ENCODE results near the gene LAMP1. TPM values are rescaled to one million over a fixed set of nuclear protein-coding genes. Genes with fewer than 3 reads are reported as not detected.
A peak's percentile ranks its signal among the peaks of the same experiment; 100 is the strongest.
"Not testable (repeated sequence)": the region's sequence is repeated elsewhere in the genome, so short reads cannot be mapped to it uniquely, and the experiment has no call there.

LAMP1 gene
- total RNA-seq, 1 experiment from 2014 or later: 155 TPM

GRCh38 chr13:113292021-113292862 is 4.8 kb upstream of the LAMP1 start:
- DNase-seq (ENCODE audit: low read depth): no peak
- in situ Hi-C loops (cut with HindIII; ENCODE audit: low pct_unique_long_range_greater_than_20kb, low sequenced_read_pairs): no loop called here

GRCh38 chr13:113293686-113294085 is 3.4 kb upstream of the LAMP1 start:
- in situ Hi-C loops (cut with HindIII; ENCODE audit: low pct_unique_long_range_greater_than_20kb, low sequenced_read_pairs): no loop called here
- DNase-seq (ENCODE audit: low read depth): no peak

- no peak for DNase-seq (ENCODE audit: low read depth)
- in situ Hi-C loops (cut with HindIII; ENCODE audit: low pct_unique_long_range_greater_than_20kb, low sequenced_read_pairs): no loop called here
These were observed 1.3 kb upstream of the LAMP1 start for GRCh38 chr13:113295776-113296175.

DNA sequence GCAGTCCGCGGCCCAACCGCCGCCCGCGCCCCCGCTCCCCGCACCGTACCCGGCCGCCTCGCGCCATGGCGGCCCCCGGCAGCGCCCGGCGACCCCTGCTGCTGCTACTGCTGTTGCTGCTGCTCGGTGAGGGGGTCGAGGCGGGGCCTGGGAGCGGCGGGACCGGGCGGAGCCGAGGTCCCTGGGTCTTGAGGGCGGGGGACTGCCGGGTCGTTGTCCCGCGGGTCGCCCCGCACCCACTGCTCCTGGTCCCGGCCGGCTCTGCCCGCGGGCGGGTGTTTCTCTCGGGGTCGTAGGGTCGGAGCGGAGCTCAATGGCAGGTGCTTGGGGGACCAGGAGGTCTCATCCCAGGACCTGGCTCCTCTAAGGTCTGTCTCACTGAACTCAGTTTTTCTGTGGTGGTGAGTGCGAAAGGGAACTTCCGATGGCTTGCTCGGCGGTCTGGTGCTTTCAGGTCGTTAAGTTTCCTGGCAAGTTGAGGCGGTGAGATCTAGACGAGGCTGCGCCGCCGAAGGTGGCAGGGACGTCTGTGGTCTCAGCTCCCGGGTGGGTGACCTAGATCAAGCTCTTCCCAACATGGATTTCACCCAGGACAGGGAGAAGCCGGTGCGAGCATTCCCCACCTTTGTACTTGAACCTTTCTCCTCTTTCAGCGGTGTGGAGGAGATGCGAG is 467 bp downstream of the LAMP1 start:
- in situ Hi-C loops (cut with HindIII; ENCODE audit: low pct_unique_long_range_greater_than_20kb, low sequenced_read_pairs): no loop called here

GRCh38 chr13:113298043-113298945 is 1.3 kb downstream of the LAMP1 start:
- in situ Hi-C loops (cut with HindIII; ENCODE audit: low pct_unique_long_range_greater_than_20kb, low sequenced_read_pairs): no loop called here
- DNase-seq (ENCODE audit: low read depth): peak; percentile 14

More for the DNA sequence above, 467 bp downstream of the LAMP1 start:
- DNase-seq (ENCODE audit: low read depth): no peak

DNA sequence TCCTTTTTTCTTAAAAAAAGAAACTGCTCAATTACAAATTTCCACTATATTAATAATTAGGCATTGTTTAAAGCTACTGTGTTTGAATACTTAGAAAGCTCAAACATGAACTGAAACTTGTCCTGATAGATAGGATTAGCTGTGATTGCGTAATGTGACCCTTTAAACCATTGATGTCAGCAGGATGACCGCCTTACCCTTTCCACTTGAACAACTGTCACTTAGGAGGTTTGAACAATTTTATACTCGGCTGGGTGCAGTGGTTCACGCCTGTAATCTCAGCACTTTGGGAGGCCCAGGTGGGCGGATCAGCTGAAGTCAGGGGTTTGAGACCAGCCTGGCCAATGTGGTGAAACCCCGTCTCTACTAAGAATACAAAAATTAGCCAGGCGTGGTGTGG is 2.9 kb downstream of the LAMP1 start:
- in situ Hi-C loops (cut with HindIII; ENCODE audit: low pct_unique_long_range_greater_than_20kb, low sequenced_read_pairs): no loop called here
- DNase-seq (ENCODE audit: low read depth): peak; percentile 14

GRCh38 chr13:113302986-113303385 is 5.9 kb downstream of the LAMP1 start:
- in situ Hi-C loops (cut with HindIII; ENCODE audit: low pct_unique_long_range_greater_than_20kb, low sequenced_read_pairs): no loop called here

DNA sequence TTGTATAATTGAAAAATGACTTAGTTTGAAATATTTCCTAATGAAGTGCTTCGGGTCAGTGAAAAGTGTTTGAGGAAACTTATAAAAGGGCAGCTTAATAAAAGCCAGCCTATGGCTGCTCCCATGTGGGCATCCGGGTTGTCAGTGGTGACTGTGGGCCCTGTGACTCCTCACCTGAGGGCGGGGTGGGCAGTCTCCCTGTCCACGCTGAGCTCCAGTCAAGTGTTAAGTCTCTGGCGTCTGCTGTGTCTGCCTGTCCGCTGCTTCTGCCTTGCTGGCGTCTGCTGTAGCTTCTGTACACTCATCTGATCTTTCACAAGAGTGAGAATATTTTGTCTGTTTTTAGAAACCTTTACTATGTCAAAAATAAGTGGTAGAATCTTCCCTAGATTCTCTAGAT is 7.1 kb downstream of the LAMP1 start:
- DNase-seq (ENCODE audit: low read depth): peak; percentile 12
- in situ Hi-C loops (cut with HindIII; ENCODE audit: low pct_unique_long_range_greater_than_20kb, low sequenced_read_pairs): no loop called here

More at GRCh38 chr13:113302986-113303385, 5.9 kb downstream of the LAMP1 start:
- no peak for DNase-seq (ENCODE audit: low read depth)

- in situ Hi-C loops (cut with HindIII; ENCODE audit: low pct_unique_long_range_greater_than_20kb, low sequenced_read_pairs): no loop called here
- DNase-seq (ENCODE audit: low read depth): peak; percentile 27
These were observed 8.2 kb downstream of the LAMP1 start for GRCh38 chr13:113305208-113305607.

DNA sequence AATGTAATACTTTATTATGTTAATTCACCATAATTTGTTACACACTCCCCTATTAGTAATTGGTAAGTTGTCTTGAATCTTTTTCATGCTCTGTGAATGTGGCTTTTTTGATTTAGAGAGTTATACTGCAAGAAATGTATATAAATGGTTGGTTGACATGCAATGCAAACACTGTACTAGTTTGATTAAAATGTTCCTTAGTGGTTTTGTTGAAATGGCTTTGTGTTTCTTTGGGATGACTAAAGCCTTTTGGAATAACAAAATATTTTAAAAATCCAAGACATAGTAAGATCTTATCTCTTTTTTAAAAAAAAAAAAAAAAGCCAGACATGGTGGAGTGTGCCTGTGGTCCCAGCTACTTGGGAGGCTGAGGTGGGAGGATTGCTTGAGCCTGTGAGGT is 10.5 kb downstream of the LAMP1 start:
- DNase-seq (ENCODE audit: low read depth): no peak
- in situ Hi-C loops (cut with HindIII; ENCODE audit: low pct_unique_long_range_greater_than_20kb, low sequenced_read_pairs): no loop called here

- DNase-seq (ENCODE audit: low read depth): no peak
- in situ Hi-C loops (cut with HindIII; ENCODE audit: low pct_unique_long_range_greater_than_20kb, low sequenced_read_pairs): no loop called here
These were observed 12.4 kb downstream of the LAMP1 start for GRCh38 chr13:113309473-113309872.

GRCh38 chr13:113314112-113314511 is 17.1 kb downstream of the LAMP1 start:
- in situ Hi-C loops (cut with HindIII; ENCODE audit: low pct_unique_long_range_greater_than_20kb, low sequenced_read_pairs): not testable (repeated sequence)
- peak; percentile 92 for DNase-seq (ENCODE audit: low read depth)

- peak; percentile 95 for DNase-seq (ENCODE audit: low read depth)
- in situ Hi-C loops (cut with HindIII; ENCODE audit: low pct_unique_long_range_greater_than_20kb, low sequenced_read_pairs): not testable (repeated sequence)
These were observed 17.9 kb downstream of the LAMP1 start for GRCh38 chr13:113314895-113315470.

- in situ Hi-C loops (cut with HindIII; ENCODE audit: low pct_unique_long_range_greater_than_20kb, low sequenced_read_pairs): no loop called here
- DNase-seq (ENCODE audit: low read depth): no peak
These were observed 19.0 kb downstream of the LAMP1 start for GRCh38 chr13:113315992-113316391.

GRCh38 chr13:113317031-113317430 is 20.0 kb downstream of the LAMP1 start:
- no peak for DNase-seq (ENCODE audit: low read depth)
- in situ Hi-C loops (cut with HindIII; ENCODE audit: low pct_unique_long_range_greater_than_20kb, low sequenced_read_pairs): no loop called here

DNA sequence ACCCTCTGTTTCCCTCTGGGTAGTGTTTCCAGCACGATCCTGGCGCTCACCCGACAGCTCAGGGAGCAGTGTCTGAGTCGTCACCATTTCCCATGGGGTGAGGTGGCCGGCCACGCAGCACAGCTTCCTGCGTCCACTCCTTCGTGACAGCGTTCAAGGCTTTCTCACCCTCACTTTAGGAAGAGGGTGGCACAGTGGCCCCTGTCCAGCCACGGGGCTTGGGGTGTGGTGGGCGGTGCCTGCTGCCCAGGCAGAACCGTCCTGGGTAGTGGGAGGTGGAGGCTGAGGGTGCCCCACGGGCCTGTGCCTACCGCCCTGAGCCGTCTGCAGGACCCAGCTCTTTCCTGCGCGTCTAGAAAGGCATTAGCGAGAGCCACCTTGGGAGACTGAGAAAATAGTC is 21.9 kb downstream of the LAMP1 start:
- in situ Hi-C loops (cut with HindIII; ENCODE audit: low pct_unique_long_range_greater_than_20kb, low sequenced_read_pairs): no loop called here
- no peak for DNase-seq (ENCODE audit: low read depth)

DNA sequence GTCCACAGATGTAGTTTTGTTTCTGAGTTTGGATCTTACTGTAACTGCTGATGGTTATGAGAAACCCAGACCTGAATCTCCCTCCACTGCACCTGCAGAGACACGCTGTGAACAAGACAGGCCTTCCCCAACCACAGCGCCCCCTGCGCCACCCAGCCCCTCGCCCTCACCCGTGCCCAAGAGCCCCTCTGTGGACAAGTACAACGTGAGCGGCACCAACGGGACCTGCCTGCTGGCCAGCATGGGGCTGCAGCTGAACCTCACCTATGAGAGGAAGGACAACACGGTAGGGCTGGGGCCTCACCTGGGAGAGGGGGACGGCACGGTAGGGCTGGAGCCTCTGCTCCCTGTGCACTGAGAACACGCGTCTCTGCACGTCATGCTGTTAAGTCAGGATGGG is 22.3 kb downstream of the LAMP1 start:
- in situ Hi-C loops (cut with HindIII; ENCODE audit: low pct_unique_long_range_greater_than_20kb, low sequenced_read_pairs): no loop called here
- DNase-seq (ENCODE audit: low read depth): no peak

GRCh38 chr13:113320226-113320875 is 23.3 kb downstream of the LAMP1 start:
- no peak for DNase-seq (ENCODE audit: low read depth)
- in situ Hi-C loops (cut with HindIII; ENCODE audit: low pct_unique_long_range_greater_than_20kb, low sequenced_read_pairs): no loop called here
